ENCODE measurements around the gene MBD4. TPM values are rescaled to one million over a fixed set of nuclear protein-coding genes. Genes with fewer than 3 reads are reported as not detected.

MBD4 gene
- total RNA-seq, 2 donors from 2014 or later, result 20.6 to 34.0 TPM

- Histone ChIP-seq H3K36me3 (no peaks in the 10 kb centered on the region), H3K9me3 (no peaks in the 10 kb centered on the region), H3K4me3 (peak overlapping the region; percentile 13 to 17), H3K27me3 (replicated peaks; ENCODE audit: insufficient read depth) (no peaks in the 10 kb centered on the region), H3K27ac (peak overlapping the region; percentile 87 to 90), H3K4me1 (replicated peaks) (no peaks in the 10 kb centered on the region)
- WGBS, result 64% methylated on average over 4 of the region's 4 CpGs
- peak; percentile 82 for DNase-seq (ENCODE audit: low spot score)
- intact Hi-C loops (cut with DNase I), result no loop called here
- peak; percentile 92 for TF ChIP-seq POLR2AphosphoS5 (IDR thresholded peaks at IDR 0.05)
- TF ChIP-seq CTCF (IDR thresholded peaks at IDR 0.05), result no peak
- TF ChIP-seq POLR2A (IDR thresholded peaks at IDR 0.05), result no peak
Observed at GRCh38 chr3:129424185-129424841, 15.4 kb downstream of the MBD4 start.

GRCh38 chr3:129422897-129423296, 16.9 kb downstream of the MBD4 start:
- no peak for DNase-seq (ENCODE audit: low spot score)
- TF ChIP-seq CTCF (IDR thresholded peaks at IDR 0.05) (no peak), POLR2AphosphoS5 (IDR thresholded peaks at IDR 0.05) (no peak), POLR2A (IDR thresholded peaks at IDR 0.05) (no peak)
- Histone ChIP-seq H3K27ac (peak overlapping the region; percentile 87 to 90), H3K9me3 (no peaks in the 10 kb centered on the region), H3K4me3 (peak overlapping the region in 1 of 2 donors; percentile 29), H3K27me3 (replicated peaks; ENCODE audit: insufficient read depth) (no peaks in the 10 kb centered on the region), H3K36me3 (no peaks in the 10 kb centered on the region), H3K4me1 (replicated peaks) (no peaks in the 10 kb centered on the region)
- intact Hi-C loops (cut with DNase I), result no loop called here
- WGBS, result 86% methylated on average over 1 of the region's 1 CpG

- H3K27ac ChIP-seq, result peak overlapping the region in 1 of 2 donors; percentile 90
- H3K4me1 ChIP-seq (replicated peaks), result no peaks in the 10 kb centered on the region
- no peaks in the 10 kb centered on the region for H3K36me3 ChIP-seq
- H3K9me3 ChIP-seq, result no peaks in the 10 kb centered on the region
- TF ChIP-seq POLR2A (IDR thresholded peaks at IDR 0.05), result no peak
- TF ChIP-seq CTCF (IDR thresholded peaks at IDR 0.05), result no peak
- no peak for TF ChIP-seq POLR2AphosphoS5 (IDR thresholded peaks at IDR 0.05)
- H3K4me3 ChIP-seq, result no peak overlapping the region
- intact Hi-C loops (cut with DNase I), result no loop called here
- 74% methylated on average over 6 of the region's 6 CpGs for WGBS
- no peak for DNase-seq (ENCODE audit: low spot score)
- H3K27me3 ChIP-seq (replicated peaks; ENCODE audit: insufficient read depth), result no peaks in the 10 kb centered on the region
Observed at GRCh38 chr3:129421988-129422745, 17.6 kb downstream of the MBD4 start.

- intact Hi-C loops (cut with DNase I), result no loop called here
- no peaks in the 10 kb centered on the region for H3K9me3 ChIP-seq
- 96% methylated on average over 12 of the region's 12 CpGs for WGBS
Observed at GRCh38 chr3:129421236-129421883, 18.4 kb downstream of the MBD4 start.

More at GRCh38 chr3:129421236-129421883, 18.4 kb downstream of the MBD4 start:
- no peak for DNase-seq (ENCODE audit: low spot score)
- H3K4me1 ChIP-seq (replicated peaks), result no peaks in the 10 kb centered on the region
- no peak overlapping the region for H3K27ac ChIP-seq
- H3K36me3 ChIP-seq, result no peaks in the 10 kb centered on the region
- TF ChIP-seq POLR2A (IDR thresholded peaks at IDR 0.05), result no peak
- no peak for TF ChIP-seq POLR2AphosphoS5 (IDR thresholded peaks at IDR 0.05)
- TF ChIP-seq CTCF (IDR thresholded peaks at IDR 0.05), result no peak
- no peaks in the 10 kb centered on the region for H3K27me3 ChIP-seq (replicated peaks; ENCODE audit: insufficient read depth)
- H3K4me3 ChIP-seq, result no peak overlapping the region

Data from prostate gland (tissue), 2 donors.